Smooth muscle cell (in vitro differentiated cells): ENCODE data around the gene SDK2. TPM values are rescaled to one million over a fixed set of nuclear protein-coding genes. Genes with fewer than 3 reads are reported as not detected.

Source experiments
- DNase-seq: peaks from one replicate; lab custom pipeline; 2025; ENCODE audit not compliant: unreplicated experiment; lab: John Stamatoyannopoulos, UW
- H2AFZ ChIP-seq: fragments of 200-600 bp; sonication (generic); 2 replicates; pipeline ENCODE4 v1.6.0; 2016; ENCODE audit warnings: antibody characterized with exemption, low read depth, mild to moderate bottlenecking
- H3F3A ChIP-seq: fragments of 200-600 bp; sonication (generic); 2 replicates; pipeline ENCODE4 v1.6.0; 2017; ENCODE audit warnings: antibody characterized with exemption, low read depth
- H3K27ac ChIP-seq: fragments of 200-600 bp; sonication (generic); 2 replicates; pipeline ENCODE4 v1.5.1; 2016; ENCODE audit warnings: low read depth, mild to moderate bottlenecking
- H3K27me3 ChIP-seq: fragments of 200-600 bp; sonication (generic); 2 replicates; pipeline ENCODE4 v1.6.1; 2016; ENCODE audit warnings: low read depth, mild to moderate bottlenecking
- H3K36me3 ChIP-seq: fragments of 200-600 bp; sonication (generic); 2 replicates; pipeline ENCODE4 v1.5.1; 2016; ENCODE audit warnings: low read depth
- H3K4me1 ChIP-seq: fragments of 200-600 bp; sonication (generic); 2 replicates; pipeline ENCODE4 v1.5.1; 2016; ENCODE audit warnings: low read depth
- H3K4me2 ChIP-seq: fragments of 200-600 bp; sonication (generic); 2 replicates; pipeline ENCODE4 v1.6.0; 2016; ENCODE audit warnings: mild to moderate bottlenecking
- H3K4me3 ChIP-seq: fragments of 200-600 bp; sonication (generic); 2 replicates; pipeline ENCODE4 v1.5.1; 2016; ENCODE audit warnings: mild to moderate bottlenecking
- H3K79me2 ChIP-seq: fragments of 200-600 bp; sonication (generic); 2 replicates; pipeline ENCODE4 v1.6.0; 2016; ENCODE audit warnings: low read depth, mild to moderate bottlenecking
- H3K9ac ChIP-seq: fragments of 200-600 bp; sonication (generic); 2 replicates; pipeline ENCODE4 v1.6.0; 2016; ENCODE audit warnings: low read depth
- H3K9me3 ChIP-seq: fragments of 200-600 bp; sonication (generic); replicated peaks from 2 replicates; pipeline ENCODE4 v1.5.1; 2016; ENCODE audit warnings: low read depth
- H4K20me1 ChIP-seq: fragments of 200-600 bp; sonication (generic); 2 replicates; pipeline ENCODE4 v1.6.0; 2016; ENCODE audit warnings: low read depth
- CTCF ChIP-seq: fragments of 200-600 bp; sonication (generic); IDR thresholded peaks from 2 replicates; pipeline ENCODE4 v1.5.1; 2017; ENCODE audit warnings: borderline replicate concordance, mild to moderate bottlenecking, antibody characterized with exemption; ENCODE audit not compliant: insufficient read depth, poor library complexity, severe bottlenecking
- WGBS: methylation state at CpG from one replicate; pipeline ENCODE4 v1.1.7; 2016; ENCODE audit warnings: low lambda C conversion rate; 5-methylcytosine and 5-hydroxymethylcytosine counted together
- polyA plus RNA-seq: library from polyadenylated mRNA; unstranded; fragments of >200 nt; fragmentation: Nextera tagmentation; extraction: Ambion mirVana; gene quantifications from 2 replicates; pipeline ENCODE4 v1.2.1, GENCODE V29; 2016
- total RNA-seq: library from RNA; depleted of rRNA; stranded (reverse); fragments of >200 nt; gene quantifications from 2 replicates; pipeline ENCODE4 v1.2.3, GENCODE V29; 2014

SDK2 gene
- total and polyA plus RNA-seq, 2 experiments from 2014 or later: 4.6 to 6.5 TPM

- Histone ChIP-seq H3K79me2 (no peaks in the 10 kb centered on the region), H3K4me2 (no peak overlapping the region), H3K4me3 (no peak overlapping the region), H3F3A (no peaks in the 10 kb centered on the region), H4K20me1 (no peaks in the 10 kb centered on the region), H3K9ac (no peak overlapping the region), H3K4me1 (no peaks in the 10 kb centered on the region), H3K27ac (no peak overlapping the region), H2AFZ (no peak overlapping the region), H3K27me3 (no peaks in the 10 kb centered on the region), H3K36me3 (no peaks in the 10 kb centered on the region), H3K9me3 (no peaks in the 10 kb centered on the region)
- TF ChIP-seq CTCF: no peak
- no peak for DNase-seq
- 85% methylated on average over 10 of the region's 10 CpGs for WGBS
Observed at GRCh38 chr17:73690676-73691075, 46.4 kb upstream of the SDK2 start.

- no peak for TF ChIP-seq CTCF
- no peaks in the 10 kb centered on the region for H3K79me2 ChIP-seq
- no peaks in the 10 kb centered on the region for H3K27me3 ChIP-seq
- DNase-seq: no peak
- no peaks in the 10 kb centered on the region for H3F3A ChIP-seq
- H3K9me3 ChIP-seq: no peaks in the 10 kb centered on the region
- no peak overlapping the region for H3K27ac ChIP-seq
- no peaks in the 10 kb centered on the region for H3K36me3 ChIP-seq
- no peak overlapping the region for H2AFZ ChIP-seq
- no peaks in the 10 kb centered on the region for H4K20me1 ChIP-seq
- no peak overlapping the region for H3K4me3 ChIP-seq
- no peak overlapping the region for H3K9ac ChIP-seq
- H3K4me1 ChIP-seq: no peaks in the 10 kb centered on the region
- H3K4me2 ChIP-seq: no peak overlapping the region
- WGBS: 92% methylated on average over 13 of the region's 13 CpGs
Observed at GRCh38 chr17:73689596-73690275, 45.5 kb upstream of the SDK2 start.

GRCh38 chr17:73686961-73687360, 42.7 kb upstream of the SDK2 start:
- Histone ChIP-seq H3K9ac (no peak overlapping the region), H3K9me3 (no peaks in the 10 kb centered on the region), H3F3A (no peaks in the 10 kb centered on the region), H3K79me2 (no peaks in the 10 kb centered on the region), H3K4me1 (no peaks in the 10 kb centered on the region), H3K27ac (no peak overlapping the region), H3K4me3 (no peak overlapping the region), H4K20me1 (no peaks in the 10 kb centered on the region), H3K4me2 (no peak overlapping the region), H3K36me3 (no peaks in the 10 kb centered on the region), H2AFZ (no peak overlapping the region), H3K27me3 (no peaks in the 10 kb centered on the region)
- no peak for DNase-seq
- 92% methylated on average over 3 of the region's 3 CpGs for WGBS
- no peak for TF ChIP-seq CTCF

GRCh38 chr17:73686126-73686525, 41.9 kb upstream of the SDK2 start:
- Histone ChIP-seq H3K4me1 (no peaks in the 10 kb centered on the region), H3K79me2 (no peaks in the 10 kb centered on the region), H3K4me3 (no peak overlapping the region), H3K9ac (no peak overlapping the region), H2AFZ (no peak overlapping the region), H4K20me1 (no peaks in the 10 kb centered on the region), H3K9me3 (no peaks in the 10 kb centered on the region), H3K27ac (no peak overlapping the region), H3K36me3 (no peaks in the 10 kb centered on the region), H3K27me3 (no peaks in the 10 kb centered on the region), H3F3A (no peaks in the 10 kb centered on the region), H3K4me2 (no peak overlapping the region)
- DNase-seq: no peak
- no peak for TF ChIP-seq CTCF
